GM19452 (cell line): ENCODE measurements around the gene HSP90B1.
A peak's percentile ranks its signal among the peaks of the same experiment; 100 is the strongest.

ENCODE experiments used
- ATAC-seq: cut with Tn5 transposase; IDR thresholded peaks from one replicate; pipeline ENCODE4 v1.9.1; 2021; ENCODE audit not compliant: unreplicated experiment

Gene HSP90B1

GRCh38 chr12:103929046-103929783 is 995 bp upstream of the HSP90B1 start:
- ATAC-seq: peak; percentile 12

GRCh38 chr12:103929784-103930033 is 501 bp upstream of the HSP90B1 start:
- no peak for ATAC-seq

- ATAC-seq: no peak
These were observed 851 bp downstream of the HSP90B1 start for GRCh38 chr12:103930787-103931735.

GRCh38 chr12:103933237-103933636 is 3.0 kb downstream of the HSP90B1 start:
- no peak for ATAC-seq

GRCh38 chr12:103936679-103937078 is 6.5 kb downstream of the HSP90B1 start:
- no peak for ATAC-seq

- ATAC-seq: no peak
These were observed 14.8 kb downstream of the HSP90B1 start for GRCh38 chr12:103944964-103945363.

GRCh38 chr12:103947871-103948555 is 17.8 kb downstream of the HSP90B1 start:
- ATAC-seq: no peak

- ATAC-seq: no peak
These were observed 18.7 kb downstream of the HSP90B1 start for GRCh38 chr12:103948746-103949406.

GRCh38 chr12:103952497-103952896 is 22.3 kb downstream of the HSP90B1 start:
- no peak for ATAC-seq

GRCh38 chr12:103955811-103956508 is 25.8 kb downstream of the HSP90B1 start:
- ATAC-seq: no peak

- peak; percentile 19 for ATAC-seq
These were observed 26.4 kb downstream of the HSP90B1 start for GRCh38 chr12:103956509-103957027.

GRCh38 chr12:103957865-103958388 is 27.7 kb downstream of the HSP90B1 start:
- ATAC-seq: no peak

GRCh38 chr12:103958621-103959020 is 28.4 kb downstream of the HSP90B1 start:
- no peak for ATAC-seq

GRCh38 chr12:103960616-103961227 is 30.5 kb downstream of the HSP90B1 start:
- ATAC-seq: no peak

- no peak for ATAC-seq
These were observed 32.3 kb downstream of the HSP90B1 start for GRCh38 chr12:103962493-103962892.

- no peak for ATAC-seq
These were observed 34.6 kb downstream of the HSP90B1 start for GRCh38 chr12:103964805-103965204.

GRCh38 chr12:103965255-103965589 is 35.0 kb downstream of the HSP90B1 start:
- no peak for ATAC-seq

- ATAC-seq: peak; percentile 90
These were observed 35.6 kb downstream of the HSP90B1 start, which contains the start of gene TDG for GRCh38 chr12:103965590-103966504. TDG (plus strand) TSS chr12:103965872; CDS start chr12:103966038, 166 bp downstream.

GRCh38 chr12:103966736-103967135 is 36.5 kb downstream of the HSP90B1 start:
- no peak for ATAC-seq
